ENCODE data around the gene ACAT2. TPM values are rescaled to one million over a fixed set of nuclear protein-coding genes. Genes with fewer than 3 reads are reported as not detected.
"Not testable (repeated sequence)": the region's sequence is repeated elsewhere in the genome, so short reads cannot be mapped to it uniquely, and the experiment has no call there.

ACAT2 gene
- polyA plus RNA-seq (2013): 85.5 and 90.6 TPM in 2 replicates

DNA sequence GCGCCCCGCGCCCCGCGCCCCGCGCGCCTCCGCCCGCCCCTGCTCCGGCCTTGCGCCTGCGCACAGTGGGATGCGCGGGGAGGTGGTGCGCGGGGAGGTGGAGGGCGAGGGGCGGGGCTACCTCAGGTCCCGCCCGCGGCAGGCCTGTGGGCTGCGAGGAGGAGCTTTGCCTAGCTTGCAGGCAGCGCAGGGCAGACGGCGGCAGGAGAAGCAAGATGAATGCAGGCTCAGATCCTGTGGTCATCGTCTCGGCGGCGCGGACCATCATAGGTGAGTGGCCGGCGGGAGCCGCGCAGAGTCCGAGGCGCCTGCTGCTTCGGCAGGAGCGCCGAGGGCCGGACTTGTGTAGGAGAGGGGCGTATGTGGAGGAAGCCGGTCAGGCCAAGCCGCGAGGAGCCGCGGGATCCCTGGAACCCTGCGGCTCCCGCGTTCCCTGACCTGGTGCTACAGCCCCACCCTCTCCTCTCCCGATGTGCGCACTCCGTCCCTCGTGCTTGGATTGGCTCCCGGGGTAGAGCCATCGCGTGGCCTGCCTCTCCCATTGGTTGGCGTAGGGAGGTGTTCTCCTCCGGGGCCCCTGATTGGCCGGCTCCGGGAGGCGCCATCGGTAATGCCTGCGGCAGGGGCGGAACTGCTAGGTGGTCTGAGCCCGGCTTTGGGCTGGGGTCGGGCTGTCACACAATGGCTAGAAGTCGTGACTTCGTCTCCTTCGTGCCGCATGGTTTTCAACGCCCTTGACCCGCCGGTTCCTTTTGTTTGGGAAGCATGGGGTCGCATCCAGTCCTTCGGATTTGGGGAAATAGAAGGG, at the start of gene ACAT2:
ACAT2 (plus strand) TSS at position 173 of the 808 bp plus-strand sequence; CDS start at position 216, 43 bp downstream.
- Histone ChIP-seq H3K4me3 (ENCODE audit: low read depth, low read length) (peak within 1 kb of the TSS; percentile 84), H3K4me2 (ENCODE audit: low read length) (peak within 1 kb of the TSS; percentile 70), H3K27me3 (ENCODE audit: insufficient read depth, low read length) (no peaks in the 10 kb centered on the region), H3K4me1 (ENCODE audit: control insufficient read depth in 1 of 2, insufficient read depth in 2 of 2, low read length in 2 of 2) (peaks cover 18 to 33% of the 10 kb centered on the region in 2 experiments), H3K79me1 (ENCODE audit: low read length) (peaks cover 20% of the 10 kb centered on the region), H3K36me3 (ENCODE audit: control insufficient read depth in 1 of 2, insufficient read depth in 2 of 2, low read length in 2 of 2) (peaks cover 29 to 43% of the 10 kb centered on the region in 2 experiments), H4K8ac (ENCODE audit: low read depth, low read length) (peak within 1 kb of the TSS; percentile 92), H3K9me3 (ENCODE audit: insufficient read depth, low read depth, low read length) (no peaks in the 10 kb centered on the region), H2AFZ (ENCODE audit: insufficient read depth, low read length, poor library complexity) (peak within 1 kb of the TSS; percentile 82), H3K18ac (ENCODE audit: low read length) (peak within 1 kb of the TSS; percentile 92), H3K4ac (ENCODE audit: low read depth, low read length) (peak within 1 kb of the TSS; percentile 85), H4K91ac (ENCODE audit: low read depth, low read length) (peak within 1 kb of the TSS; percentile 99), H2BK12ac (ENCODE audit: low read length) (peak within 1 kb of the TSS; percentile 34), H3K27ac (ENCODE audit: low read depth, low read length) (peak within 1 kb of the TSS; percentile 97), H3K79me2 (ENCODE audit: control insufficient read depth, insufficient read depth, low read length, poor library complexity) (peaks cover 14% of the 10 kb centered on the region), H2BK5ac (ENCODE audit: low read depth, low read length, poor library complexity) (peak within 1 kb of the TSS; percentile 91), H3K9ac (ENCODE audit: low read length) (peak within 1 kb of the TSS; percentile 55), H2BK120ac (ENCODE audit: insufficient read depth, low read length, poor library complexity) (peak within 1 kb of the TSS; percentile 85), H3K23ac (ENCODE audit: low read length) (no peak within 1 kb of the TSS), H2AK5ac (ENCODE audit: low read length) (peak within 1 kb of the TSS; percentile 99), H4K12ac (ENCODE audit: low read depth, low read length) (peak within 1 kb of the TSS; percentile 99), H3K14ac (ENCODE audit: low read length) (peak within 1 kb of the TSS; percentile 95)
- no CpG with 5 or more reads among the region's 76 CpGs for WGBS (ENCODE audit: extremely low coverage, insufficient coverage, insufficient read length)
- peak; percentile 90 to 94 for DNase-seq

DNA sequence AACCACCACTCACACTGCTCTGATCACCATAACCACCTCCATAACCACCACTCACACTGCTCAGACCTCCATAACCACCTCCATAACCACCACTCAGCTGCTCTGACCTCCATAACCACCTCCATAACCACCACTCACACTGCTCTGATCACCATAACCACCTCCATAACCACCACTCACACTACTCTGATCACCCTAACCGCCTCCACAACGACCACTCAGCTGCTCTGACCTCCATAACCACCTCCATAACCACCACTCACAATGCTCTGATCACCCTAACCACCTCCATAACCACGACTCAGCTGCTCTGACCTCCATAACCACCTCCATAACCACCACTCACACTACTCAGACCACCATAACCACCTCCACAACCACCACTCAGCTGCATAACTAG, 49.5 kb upstream of the ACAT2 start:
- H2AK5ac ChIP-seq (ENCODE audit: low read length); H3K27ac ChIP-seq (ENCODE audit: low read depth, low read length); DNase-seq; H3K79me2 ChIP-seq (ENCODE audit: control insufficient read depth, insufficient read depth, low read length, poor library complexity); H3K4me3 ChIP-seq (ENCODE audit: low read depth, low read length); H2BK120ac ChIP-seq (ENCODE audit: insufficient read depth, low read length, poor library complexity); H2AFZ ChIP-seq (ENCODE audit: insufficient read depth, low read length, poor library complexity); H3K36me3 ChIP-seq (ENCODE audit: control insufficient read depth in 1 of 2, insufficient read depth in 2 of 2, low read length in 2 of 2); H3K14ac ChIP-seq (ENCODE audit: low read length); H4K8ac ChIP-seq (ENCODE audit: low read depth, low read length); H3K27me3 ChIP-seq (ENCODE audit: insufficient read depth, low read length); H4K91ac ChIP-seq (ENCODE audit: low read depth, low read length); H3K9me3 ChIP-seq (ENCODE audit: insufficient read depth, low read depth, low read length); H3K4me2 ChIP-seq (ENCODE audit: low read length); H3K4ac ChIP-seq (ENCODE audit: low read depth, low read length); H3K9ac ChIP-seq (ENCODE audit: low read length); H3K4me1 ChIP-seq (ENCODE audit: control insufficient read depth in 1 of 2, insufficient read depth in 2 of 2, low read length in 2 of 2); H2BK5ac ChIP-seq (ENCODE audit: low read depth, low read length, poor library complexity); H3K18ac ChIP-seq (ENCODE audit: low read length); H4K12ac ChIP-seq (ENCODE audit: low read depth, low read length); H2BK12ac ChIP-seq (ENCODE audit: low read length); H3K79me1 ChIP-seq (ENCODE audit: low read length): not testable (repeated sequence)
- H3K23ac ChIP-seq (ENCODE audit: low read length): peak overlapping the region; percentile 33
- WGBS (ENCODE audit: extremely low coverage, insufficient coverage, insufficient read length): no CpG with 5 or more reads among the region's 3 CpGs

DNA sequence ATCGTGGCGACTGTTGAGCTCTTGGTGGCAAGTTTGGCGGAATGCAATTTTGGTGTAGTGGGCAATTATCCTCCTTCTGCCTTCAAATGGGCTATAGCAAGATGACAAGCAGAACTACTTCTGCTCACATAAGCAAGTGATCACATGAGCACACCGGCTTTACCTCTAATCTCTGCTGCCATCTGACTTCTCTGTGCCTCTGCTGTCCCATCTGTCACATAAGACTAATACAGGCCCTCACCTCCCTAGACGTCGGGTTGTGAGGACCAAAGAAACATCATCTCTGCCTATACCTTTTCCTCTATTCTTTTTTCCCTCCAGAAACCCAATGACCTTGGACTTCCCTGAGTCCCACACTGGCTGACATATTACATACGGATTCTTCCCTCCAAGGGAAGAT, 47.9 kb upstream of the ACAT2 start:
- Histone ChIP-seq H3K9ac (ENCODE audit: low read length) (no peak overlapping the region), H3K36me3 (ENCODE audit: control insufficient read depth in 1 of 2, insufficient read depth in 2 of 2, low read length in 2 of 2) (no peaks in the 10 kb centered on the region)
- no CpG with 5 or more reads among the region's 7 CpGs for WGBS (ENCODE audit: extremely low coverage, insufficient coverage, insufficient read length)

DNA sequence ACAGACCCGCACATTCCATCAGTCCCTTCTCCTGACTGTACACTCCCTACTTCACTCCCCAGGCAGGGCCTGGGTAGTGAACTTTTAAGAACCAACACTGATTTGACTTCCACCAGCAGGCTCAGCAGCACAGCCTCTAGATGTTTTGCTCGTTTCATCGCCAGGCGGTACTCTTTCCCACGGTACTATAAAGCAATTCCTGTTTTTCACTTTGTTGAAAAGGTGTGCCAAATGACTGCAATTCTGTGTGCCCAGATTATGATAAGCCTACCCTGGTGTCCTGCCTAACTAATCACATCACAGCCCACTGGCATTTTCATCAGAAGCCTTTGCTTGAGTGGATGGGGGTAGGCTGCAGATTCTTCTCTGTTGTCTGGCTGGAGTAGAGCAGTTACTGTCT, 47.4 kb upstream of the ACAT2 start:
- H4K8ac ChIP-seq (ENCODE audit: low read depth, low read length): no peak overlapping the region
- H3K79me2 ChIP-seq (ENCODE audit: control insufficient read depth, insufficient read depth, low read length, poor library complexity): no peaks in the 10 kb centered on the region
- no peaks in the 10 kb centered on the region for H3K4me1 ChIP-seq (ENCODE audit: control insufficient read depth in 1 of 2, insufficient read depth in 2 of 2, low read length in 2 of 2)
- H3K14ac ChIP-seq (ENCODE audit: low read length): no peak overlapping the region
- no peak overlapping the region for H3K4ac ChIP-seq (ENCODE audit: low read depth, low read length)
- H2BK5ac ChIP-seq (ENCODE audit: low read depth, low read length, poor library complexity): no peak overlapping the region
- no peak overlapping the region for H4K91ac ChIP-seq (ENCODE audit: low read depth, low read length)
- no peaks in the 10 kb centered on the region for H3K36me3 ChIP-seq (ENCODE audit: control insufficient read depth in 1 of 2, insufficient read depth in 2 of 2, low read length in 2 of 2)
- no peak overlapping the region for H2AFZ ChIP-seq (ENCODE audit: insufficient read depth, low read length, poor library complexity)
- no peak overlapping the region for H2BK120ac ChIP-seq (ENCODE audit: insufficient read depth, low read length, poor library complexity)
- H3K23ac ChIP-seq (ENCODE audit: low read length): no peak overlapping the region
- no peaks in the 10 kb centered on the region for H3K9me3 ChIP-seq (ENCODE audit: insufficient read depth, low read depth, low read length)
- no peak overlapping the region for H4K12ac ChIP-seq (ENCODE audit: low read depth, low read length)
- no CpG with 5 or more reads among the region's 5 CpGs for WGBS (ENCODE audit: extremely low coverage, insufficient coverage, insufficient read length)
- no peak overlapping the region for H3K4me2 ChIP-seq (ENCODE audit: low read length)
- H3K27me3 ChIP-seq (ENCODE audit: insufficient read depth, low read length): no peaks in the 10 kb centered on the region
- no peak overlapping the region for H3K18ac ChIP-seq (ENCODE audit: low read length)
- no peak overlapping the region for H3K4me3 ChIP-seq (ENCODE audit: low read depth, low read length)
- H3K9ac ChIP-seq (ENCODE audit: low read length): no peak overlapping the region
- no peak overlapping the region for H3K27ac ChIP-seq (ENCODE audit: low read depth, low read length)
- no peaks in the 10 kb centered on the region for H3K79me1 ChIP-seq (ENCODE audit: low read length)
- DNase-seq: peak in 1 of 2 donors; percentile 26
- H2AK5ac ChIP-seq (ENCODE audit: low read length): no peak overlapping the region
- H2BK12ac ChIP-seq (ENCODE audit: low read length): no peak overlapping the region

More for the DNA sequence above, 47.9 kb upstream of the ACAT2 start:
- Histone ChIP-seq H3K27ac (ENCODE audit: low read depth, low read length) (no peak overlapping the region), H4K91ac (ENCODE audit: low read depth, low read length) (no peak overlapping the region), H3K4me2 (ENCODE audit: low read length) (no peak overlapping the region), H3K9me3 (ENCODE audit: insufficient read depth, low read depth, low read length) (no peaks in the 10 kb centered on the region), H3K4me1 (ENCODE audit: control insufficient read depth in 1 of 2, insufficient read depth in 2 of 2, low read length in 2 of 2) (no peaks in the 10 kb centered on the region), H3K79me1 (ENCODE audit: low read length) (no peaks in the 10 kb centered on the region), H2BK5ac (ENCODE audit: low read depth, low read length, poor library complexity) (no peak overlapping the region), H2AK5ac (ENCODE audit: low read length) (no peak overlapping the region), H3K18ac (ENCODE audit: low read length) (no peak overlapping the region), H4K8ac (ENCODE audit: low read depth, low read length) (no peak overlapping the region), H3K79me2 (ENCODE audit: control insufficient read depth, insufficient read depth, low read length, poor library complexity) (no peaks in the 10 kb centered on the region), H3K4me3 (ENCODE audit: low read depth, low read length) (no peak overlapping the region), H2AFZ (ENCODE audit: insufficient read depth, low read length, poor library complexity) (no peak overlapping the region), H2BK120ac (ENCODE audit: insufficient read depth, low read length, poor library complexity) (no peak overlapping the region), H3K23ac (ENCODE audit: low read length) (no peak overlapping the region), H3K14ac (ENCODE audit: low read length) (no peak overlapping the region), H3K27me3 (ENCODE audit: insufficient read depth, low read length) (no peaks in the 10 kb centered on the region), H3K4ac (ENCODE audit: low read depth, low read length) (no peak overlapping the region), H4K12ac (ENCODE audit: low read depth, low read length) (no peak overlapping the region), H2BK12ac (ENCODE audit: low read length) (no peak overlapping the region)
- no peak for DNase-seq

Measured in trophoblast cell (in vitro differentiated cells and primary cell).